ENCODE results near the gene ANKS1B. TPM values are rescaled to one million over a fixed set of nuclear protein-coding genes. Genes with fewer than 3 reads are reported as not detected.

The ANKS1B gene
- total RNA-seq, 2 donors from 2014 or later: 45.5 to 65.9 TPM

DNA sequence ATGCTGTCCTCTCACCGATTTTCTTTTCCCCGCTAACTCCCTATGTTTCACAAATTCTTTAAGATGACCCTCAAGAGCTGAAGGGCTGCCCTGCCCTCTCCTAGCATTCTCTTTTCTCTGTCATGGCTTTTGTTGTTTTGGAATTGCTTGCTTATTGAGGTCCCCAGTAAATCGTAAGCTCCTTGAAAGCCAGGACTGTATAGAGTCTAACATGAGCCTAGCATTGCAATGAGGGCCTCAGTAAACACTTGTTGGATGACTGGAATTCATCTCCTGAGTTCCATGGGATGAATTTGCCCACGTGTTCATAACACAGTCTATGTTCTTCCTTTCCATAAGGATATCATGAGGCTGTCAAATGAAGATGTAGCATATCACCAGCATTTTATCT, 1247.4 kb downstream of the ANKS1B start:
- TF ChIP-seq, protein P1, sequence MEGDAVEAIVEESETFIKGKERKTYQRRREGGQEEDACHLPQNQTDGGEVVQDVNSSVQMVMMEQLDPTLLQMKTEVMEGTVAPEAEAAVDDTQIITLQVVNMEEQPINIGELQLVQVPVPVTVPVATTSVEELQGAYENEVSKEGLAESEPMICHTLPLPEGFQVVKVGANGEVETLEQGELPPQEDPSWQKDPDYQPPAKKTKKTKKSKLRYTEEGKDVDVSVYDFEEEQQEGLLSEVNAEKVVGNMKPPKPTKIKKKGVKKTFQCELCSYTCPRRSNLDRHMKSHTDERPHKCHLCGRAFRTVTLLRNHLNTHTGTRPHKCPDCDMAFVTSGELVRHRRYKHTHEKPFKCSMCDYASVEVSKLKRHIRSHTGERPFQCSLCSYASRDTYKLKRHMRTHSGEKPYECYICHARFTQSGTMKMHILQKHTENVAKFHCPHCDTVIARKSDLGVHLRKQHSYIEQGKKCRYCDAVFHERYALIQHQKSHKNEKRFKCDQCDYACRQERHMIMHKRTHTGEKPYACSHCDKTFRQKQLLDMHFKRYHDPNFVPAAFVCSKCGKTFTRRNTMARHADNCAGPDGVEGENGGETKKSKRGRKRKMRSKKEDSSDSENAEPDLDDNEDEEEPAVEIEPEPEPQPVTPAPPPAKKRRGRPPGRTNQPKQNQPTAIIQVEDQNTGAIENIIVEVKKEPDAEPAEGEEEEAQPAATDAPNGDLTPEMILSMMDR (IDR thresholded peaks at IDR 0.05): no peak
- no peak for ATAC-seq (ENCODE audit: insufficient number of reproducible peaks, low FRiP score, low read depth)
- DNase-seq (ENCODE audit: low spot score): no peak
- Histone ChIP-seq H3K4me3 (no peak overlapping the region), H3K27me3 (replicated peaks; ENCODE audit: insufficient read depth) (no peaks in the 10 kb centered on the region), H3K4me1 (ENCODE audit: control insufficient read depth in 1 of 2, low read depth in 2 of 2) (no peaks in the 10 kb centered on the region), H3K36me3 (peaks cover 16% of the 10 kb centered on the region), H3K9me3 (no peaks in the 10 kb centered on the region), H3K27ac (no peak overlapping the region)

DNA sequence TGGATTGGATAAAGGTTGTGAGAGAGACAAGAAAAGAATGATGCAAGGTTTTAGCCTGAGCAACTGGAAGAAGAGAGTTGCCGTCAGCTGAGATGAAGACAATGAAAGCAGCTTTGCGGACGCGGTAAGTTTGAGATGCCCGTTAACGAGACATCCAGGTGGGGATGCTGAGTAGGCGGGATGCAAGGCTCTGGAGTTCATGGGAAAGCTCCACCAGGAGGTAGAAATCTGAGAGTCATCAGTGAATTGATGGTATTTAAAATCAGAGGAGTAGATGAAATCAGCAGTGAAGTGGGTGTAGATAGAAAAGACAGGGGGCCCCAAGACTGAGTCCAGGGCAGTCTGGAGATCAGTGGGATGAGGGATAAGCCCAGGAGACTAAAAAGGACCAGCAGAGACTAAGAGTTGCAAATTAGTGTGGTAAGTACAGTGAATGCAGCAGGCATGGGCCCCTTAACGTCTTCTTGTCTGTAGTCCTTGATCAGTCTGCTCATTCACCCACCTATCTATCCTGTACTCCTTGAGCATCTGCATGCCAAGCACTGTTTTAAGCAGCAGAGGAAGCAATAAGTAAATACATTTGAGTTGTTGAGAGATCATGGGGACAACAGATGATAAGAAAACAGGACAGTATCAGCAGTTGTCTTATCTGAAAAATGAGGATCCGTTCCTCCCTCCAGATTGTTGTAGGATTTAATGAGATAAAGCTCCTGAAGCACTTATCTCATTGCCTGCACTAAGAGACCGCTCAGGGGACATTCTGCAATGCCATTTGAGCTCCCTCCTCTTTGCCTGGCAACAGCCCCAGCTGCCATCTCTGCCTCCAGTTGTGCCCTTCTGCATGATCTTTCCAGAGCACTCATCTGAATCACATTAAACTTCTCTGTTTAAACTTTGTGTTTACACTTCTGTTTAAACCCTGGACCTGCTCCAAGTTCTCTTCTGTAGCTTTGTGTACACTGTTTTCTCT, 1248.1 kb downstream of the ANKS1B start:
- no peaks in the 10 kb centered on the region for H3K9me3 ChIP-seq
- H3K27me3 ChIP-seq (replicated peaks; ENCODE audit: insufficient read depth): no peaks in the 10 kb centered on the region
- TF ChIP-seq, protein P1 (IDR thresholded peaks at IDR 0.05): no peak
- H3K27ac ChIP-seq: no peak overlapping the region
- no peak for ATAC-seq (ENCODE audit: insufficient number of reproducible peaks, low FRiP score, low read depth)
- DNase-seq (ENCODE audit: low spot score): no peak
- no peak overlapping the region for H3K4me3 ChIP-seq
- no peaks in the 10 kb centered on the region for H3K4me1 ChIP-seq (ENCODE audit: control insufficient read depth in 1 of 2, low read depth in 2 of 2)
- peaks cover 16% of the 10 kb centered on the region for H3K36me3 ChIP-seq

DNA sequence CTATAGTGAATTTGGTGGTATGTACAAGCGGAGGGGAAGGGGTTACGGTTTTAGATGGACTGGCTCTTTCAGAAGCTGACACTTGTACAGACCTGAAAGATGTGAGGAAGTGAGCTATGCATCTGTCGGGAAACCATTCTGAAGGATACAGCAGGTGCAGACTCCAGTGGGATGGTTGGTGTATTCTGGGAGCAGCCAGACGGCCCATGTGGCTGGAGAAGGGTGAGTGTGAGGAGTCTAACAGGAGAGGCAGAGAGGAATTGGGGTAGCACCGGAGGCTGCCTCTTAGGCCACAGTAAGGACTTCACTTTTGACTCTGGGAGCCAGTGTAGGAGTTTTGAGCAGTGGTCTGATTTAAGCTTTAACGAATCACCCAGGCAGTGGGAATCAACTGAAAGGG, 1248.9 kb downstream of the ANKS1B start:
- H3K27me3 ChIP-seq (replicated peaks; ENCODE audit: insufficient read depth): no peaks in the 10 kb centered on the region
- H3K4me1 ChIP-seq (ENCODE audit: control insufficient read depth in 1 of 2, low read depth in 2 of 2): no peaks in the 10 kb centered on the region
- H3K4me3 ChIP-seq: no peak overlapping the region
- H3K9me3 ChIP-seq: no peaks in the 10 kb centered on the region
- TF ChIP-seq, protein P1 (IDR thresholded peaks at IDR 0.05): no peak
- ATAC-seq (ENCODE audit: insufficient number of reproducible peaks, low FRiP score, low read depth) (no peak), DNase-seq (ENCODE audit: low spot score) (no peak)
- H3K27ac ChIP-seq: no peak overlapping the region
- peaks cover 16% of the 10 kb centered on the region for H3K36me3 ChIP-seq

DNA sequence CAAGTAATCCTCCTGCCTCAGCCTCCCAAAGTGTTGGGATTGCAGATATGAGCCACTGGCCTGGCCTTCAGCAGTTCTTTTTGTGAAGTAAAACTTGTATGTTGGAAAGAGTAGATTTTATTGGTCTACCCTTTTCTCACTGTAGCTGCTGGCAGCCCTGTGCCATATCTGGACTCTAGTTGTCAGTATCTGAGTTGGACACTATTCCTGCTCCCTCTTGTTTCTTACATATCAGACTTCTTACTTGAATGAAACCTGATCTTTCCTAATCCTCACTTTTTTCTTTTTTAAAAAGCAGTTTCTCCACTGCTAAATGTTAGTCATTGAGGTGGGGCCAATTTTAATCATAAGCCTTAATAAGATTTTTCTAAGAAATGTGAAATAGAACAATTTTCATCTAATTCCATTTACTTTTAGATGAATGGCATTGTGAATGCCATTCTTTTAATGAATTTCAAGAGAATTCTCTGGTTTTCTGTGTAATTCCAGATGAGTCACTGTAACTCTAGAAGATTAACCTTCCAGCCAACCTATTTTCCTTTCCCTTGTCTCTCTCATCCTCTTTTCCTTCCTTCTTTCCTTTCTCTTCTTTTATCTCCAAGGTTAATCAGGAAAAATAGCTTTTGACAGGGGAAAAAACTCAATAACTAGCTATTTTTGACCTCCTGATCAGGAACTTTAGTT, 1250.9 kb downstream of the ANKS1B start:
- Histone ChIP-seq H3K36me3 (peaks cover 27% of the 10 kb centered on the region), H3K4me3 (no peak overlapping the region), H3K9me3 (no peaks in the 10 kb centered on the region), H3K4me1 (ENCODE audit: control insufficient read depth in 1 of 2, low read depth in 2 of 2) (no peaks in the 10 kb centered on the region), H3K27me3 (replicated peaks; ENCODE audit: insufficient read depth) (no peaks in the 10 kb centered on the region), H3K27ac (no peak overlapping the region)
- ATAC-seq (ENCODE audit: insufficient number of reproducible peaks, low FRiP score, low read depth) (no peak), DNase-seq (ENCODE audit: low spot score) (no peak)
- TF ChIP-seq, protein P1 (IDR thresholded peaks at IDR 0.05): no peak

DNA sequence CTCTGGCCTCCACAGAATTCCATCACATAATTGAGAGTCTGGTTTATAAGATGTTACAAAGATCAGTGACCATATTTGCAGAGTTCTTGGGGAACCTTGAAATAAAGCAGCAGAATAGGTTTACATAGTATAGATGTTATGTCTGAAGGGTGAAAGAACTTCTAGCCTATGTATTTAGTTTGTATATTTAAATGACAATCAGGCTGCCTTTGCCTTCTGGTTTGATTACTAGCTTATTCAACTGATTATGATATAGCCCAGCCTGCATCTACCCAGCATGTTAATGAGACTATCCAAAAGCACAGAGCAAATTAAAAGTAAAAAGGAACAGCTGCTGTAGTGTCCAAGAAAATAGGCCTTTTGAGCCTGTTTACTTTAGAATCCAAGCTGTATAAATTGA, 1254.3 kb downstream of the ANKS1B start:
- no peak for ATAC-seq (ENCODE audit: insufficient number of reproducible peaks, low FRiP score, low read depth)
- Histone ChIP-seq H3K9me3 (no peaks in the 10 kb centered on the region), H3K36me3 (peaks cover 32% of the 10 kb centered on the region), H3K27me3 (replicated peaks; ENCODE audit: insufficient read depth) (no peaks in the 10 kb centered on the region), H3K27ac (no peak overlapping the region), H3K4me1 (ENCODE audit: control insufficient read depth in 1 of 2, low read depth in 2 of 2) (no peaks in the 10 kb centered on the region), H3K4me3 (no peak overlapping the region)
- TF ChIP-seq, protein P1 (IDR thresholded peaks at IDR 0.05): no peak
- DNase-seq (ENCODE audit: low spot score): no peak
